GM12874 (cell line): ENCODE results near the gene TRANK1.

Experiments used
- CTCF ChIP-seq: IDR thresholded peaks from 2 replicates; pipeline ENCODE4 v1.5.1; 2011; ENCODE audit warnings: low read depth, mild to moderate bottlenecking, control low read depth, low read length, moderate library complexity; ENCODE audit not compliant: insufficient read depth

TRANK1 gene

GRCh38 chr3:36907911-36908646 lies 36.8 kb downstream of the TRANK1 start:
- TF ChIP-seq CTCF: no peak

- TF ChIP-seq CTCF: no peak
Observed at GRCh38 chr3:36906504-36907149, 38.2 kb downstream of the TRANK1 start.

- no peak for TF ChIP-seq CTCF
Observed at GRCh38 chr3:36905545-36905944, 39.3 kb downstream of the TRANK1 start.

- TF ChIP-seq CTCF: 0 out of 2 replicates have a peak, but pooled peaks have one; percentile 19
Observed at GRCh38 chr3:36904641-36905040, 40.2 kb downstream of the TRANK1 start.

- TF ChIP-seq CTCF: no peak
Observed at GRCh38 chr3:36903119-36903882, 41.6 kb downstream of the TRANK1 start.

GRCh38 chr3:36901588-36901987 lies 43.3 kb downstream of the TRANK1 start:
- no peak for TF ChIP-seq CTCF
